HepG2 (cell line): ENCODE results near the gene USP24. TPM values are rescaled to one million over a fixed set of nuclear protein-coding genes. Genes with fewer than 3 reads are reported as not detected.

ENCODE experiments used
- ATAC-seq: fragments of 200-7000 bp; cut with Tn5 transposase; 3 replicates; pipeline ENCODE4 v1.9.1; 2020; ENCODE audit warnings: mild to moderate bottlenecking, moderate library complexity
- BruUV-seq: library from RNA; stranded (reverse); fragments of 400-500 nt; replicated peaks from 2 replicates; lab custom pipeline; 2021; lab: Mats Ljungman, UMichigan
- CTCF ChIA-PET: fragments of 300-600 bp; formaldehyde crosslinking; extraction: SDS; loops from one replicate; lab custom pipeline; 2021; ENCODE audit warnings: low total read pairs, inconsistent platforms, low intra/inter-chr PET ratio; lab: Yijun Ruan, JAX
- POLR2A ChIA-PET: fragments of 350-600 bp; sonication (Branson Sonifier 250); formaldehyde crosslinking; loops from one replicate; lab custom pipeline; 2020; ENCODE audit warnings: antibody characterized with exemption, inconsistent platforms; lab: Yijun Ruan, JAX
- DNase-seq: peaks from one replicate; pipeline ENCODE4 v3.0.0-alpha.2; 2015; ENCODE audit warnings: low spot score
- FAIRE-seq: peaks from 3 replicates; lab custom pipeline; 2011; peaks lifted over from hg19 to GRCh38; lab: Jason Lieb, UNC
- H2AFZ ChIP-seq: one replicate; pipeline ENCODE4 v1.6.1; 2011; ENCODE audit warnings: low read length, inconsistent platforms
- H3K27ac ChIP-seq: fragments of 300-600 bp; 3 replicates; pipeline ENCODE4 v1.8.0; 2011; ENCODE audit warnings: mixed run types, mild to moderate bottlenecking, mixed read lengths, low read length, inconsistent platforms; ENCODE audit not compliant: insufficient read depth; ENCODE audit errors: extremely low read length
- H3K27me3 ChIP-seq, 2 experiments: fragments of 200-600 bp in 1 of 2; 2 replicates in 1 of 2; 3 replicates in 1 of 2; pipeline versions ENCODE4 v1.6.0 to v1.8.0; 2011; ENCODE audit warnings: low read length in 2 of 2, mild to moderate bottlenecking in 2 of 2, moderate library complexity in 2 of 2, inconsistent platforms in 1 of 2; ENCODE audit not compliant: insufficient read depth in 2 of 2, control insufficient read depth in 1 of 2
- H3K36me3 ChIP-seq, 2 experiments: fragments of 200-600 bp in 1 of 2; replicated peaks in 1 of 2; 2 replicates in 1 of 2; 3 replicates in 1 of 2; pipeline versions ENCODE4 v1.5.1 to v1.8.0; 2011; ENCODE audit warnings: low read length in 2 of 2, inconsistent platforms in 1 of 2; ENCODE audit not compliant: insufficient read depth in 2 of 2, control insufficient read depth in 1 of 2
- H3K4me1 ChIP-seq: 2 replicates; pipeline ENCODE4 v1.5.1; 2012; ENCODE audit warnings: low read length, inconsistent platforms; ENCODE audit not compliant: insufficient read depth
- H3K4me2 ChIP-seq: 2 replicates; pipeline ENCODE4 v1.6.0; 2011; ENCODE audit warnings: low read depth, low read length, inconsistent platforms
- H3K4me3 ChIP-seq, 3 experiments: fragments of 200-600 bp in 1 of 3; sonication (generic), shearing (Covaris generic) in 1 of 3; replicated peaks in 1 of 3; 2 replicates each; pipeline ENCODE4 v1.5.1; 2011 to 2016; ENCODE audit warnings: low read length in 3 of 3, inconsistent platforms in 2 of 3, low read depth in 2 of 3, mild to moderate bottlenecking in 2 of 3, control low read depth in 1 of 3, mixed read lengths in 1 of 3; ENCODE audit not compliant: insufficient read depth in 1 of 3
- H3K79me2 ChIP-seq: one replicate; pipeline ENCODE4 v1.6.1; 2011; ENCODE audit warnings: low read length, inconsistent platforms; ENCODE audit not compliant: insufficient read depth
- H3K9ac ChIP-seq: 2 replicates; pipeline ENCODE4 v1.6.0; 2011; ENCODE audit warnings: mild to moderate bottlenecking, low read depth, low read length, inconsistent platforms; ENCODE audit not compliant: insufficient read depth
- H3K9me3 ChIP-seq: 2 replicates; pipeline ENCODE4 v1.5.1; 2012; ENCODE audit warnings: mild to moderate bottlenecking, low read length
- H4K20me1 ChIP-seq: 2 replicates; pipeline ENCODE4 v1.6.0; 2011; ENCODE audit warnings: inconsistent platforms, mild to moderate bottlenecking, low read length, moderate library complexity; ENCODE audit not compliant: insufficient read depth
- BATF2 ChIP-seq: sonication (generic); formaldehyde crosslinking; IDR thresholded peaks from 2 replicates; pipeline ENCODE4 v1.8.0; 2022; ENCODE audit warnings: mild to moderate bottlenecking, missing genetic modification reagents, moderate library complexity
- DMAP1 ChIP-seq: IDR thresholded peaks from 2 replicates; pipeline ENCODE4 v1.6.1; 2016
- EED ChIP-seq: sonication (generic); formaldehyde crosslinking; IDR thresholded peaks from 2 replicates; pipeline ENCODE4 v1.5.0; 2020; ENCODE audit warnings: mild to moderate bottlenecking, missing genetic modification reagents
- ETS1 ChIP-seq: sonication (generic); formaldehyde crosslinking; IDR thresholded peaks from 2 replicates; pipeline ENCODE4 v1.4.0; 2020; ENCODE audit warnings: missing genetic modification reagents
- GATAD1 ChIP-seq: IDR thresholded peaks from 2 replicates; pipeline ENCODE4 v1.6.1; 2016; ENCODE audit warnings: missing genetic modification reagents, missing compliant biosample characterization
- IKZF1 ChIP-seq: fragments of 450-650 bp; IDR thresholded peaks from 2 replicates; pipeline ENCODE4 v1.7.1; 2016
- NFATC3 ChIP-seq: sonication (generic); formaldehyde crosslinking; IDR thresholded peaks from 2 replicates; pipeline ENCODE4 v1.5.1; 2020; ENCODE audit warnings: mild to moderate bottlenecking, missing genetic modification reagents
- PAF1 ChIP-seq: IDR thresholded peaks from 2 replicates; pipeline ENCODE4 v1.6.1; 2016; ENCODE audit warnings: missing genetic modification reagents, missing compliant biosample characterization
- PHF20 ChIP-seq: sonication (generic); formaldehyde crosslinking; IDR thresholded peaks from 2 replicates; pipeline ENCODE4 v1.5.0; 2020; ENCODE audit warnings: mild to moderate bottlenecking, missing genetic modification reagents
- TBX2 ChIP-seq: sonication (generic); formaldehyde crosslinking; IDR thresholded peaks from 2 replicates; pipeline ENCODE4 v1.5.0; 2020; ENCODE audit warnings: missing genetic modification reagents, mild to moderate bottlenecking, borderline replicate concordance
- UBTF ChIP-seq: sonication (generic); formaldehyde crosslinking; IDR thresholded peaks from 2 replicates; pipeline ENCODE4 v1.4.0; 2020; ENCODE audit warnings: mild to moderate bottlenecking, missing genetic modification reagents
- ZBTB3 ChIP-seq: sonication (generic); formaldehyde crosslinking; IDR thresholded peaks from 2 replicates; pipeline ENCODE4 v1.4.0; 2020; ENCODE audit warnings: low read depth, mild to moderate bottlenecking, moderate library complexity, missing genetic modification reagents, borderline replicate concordance
- ZBTB7B ChIP-seq: sonication (generic); formaldehyde crosslinking; IDR thresholded peaks from 2 replicates; pipeline ENCODE4 v1.4.0; 2020; ENCODE audit warnings: missing genetic modification reagents
- ZC3H13 ChIP-seq: sonication (generic); formaldehyde crosslinking; IDR thresholded peaks from 2 replicates; pipeline ENCODE4 v1.8.1; 2023; ENCODE audit warnings: mild to moderate bottlenecking, missing genetic modification reagents, moderate library complexity
- ZNF263 ChIP-seq: sonication (generic); formaldehyde crosslinking; IDR thresholded peaks from 2 replicates; pipeline ENCODE4 v1.4.0; 2020; ENCODE audit warnings: missing genetic modification reagents
- ZNF281 ChIP-seq: sonication (generic); formaldehyde crosslinking; IDR thresholded peaks from 2 replicates; pipeline ENCODE4 v1.4.0; 2020; ENCODE audit warnings: missing genetic modification reagents, borderline replicate concordance
- ZNF382 ChIP-seq: sonication (generic); formaldehyde crosslinking; IDR thresholded peaks from 2 replicates; pipeline ENCODE4 v1.5.0; 2020; ENCODE audit warnings: missing genetic modification reagents, mild to moderate bottlenecking, borderline replicate concordance
- ZNF598 ChIP-seq: sonication (generic); formaldehyde crosslinking; IDR thresholded peaks from 2 replicates; pipeline ENCODE4 v1.5.1; 2020; ENCODE audit warnings: mild to moderate bottlenecking, missing genetic modification reagents, borderline replicate concordance
- ZNF629 ChIP-seq: sonication (generic); formaldehyde crosslinking; conservative IDR thresholded peaks from 2 replicates; pipeline ENCODE4 v1.5.0; 2020; ENCODE audit warnings: missing genetic modification reagents
- WGBS: methylation state at CpG from one replicate; pipeline ENCODE4 v1.1.6; 2017; ENCODE audit warnings: low lambda C conversion rate; 5-methylcytosine and 5-hydroxymethylcytosine counted together
- in situ Hi-C: cut with HindIII; loops from 2 replicates; pipeline ENCODE4 v1.10.0; 2017; ENCODE audit warnings: low pct_unique_long_range_greater_than_20kb; ENCODE audit not compliant: extremely low pct_ligation_motif_present
- intact Hi-C: fragments of 100-400 bp; cut with micrococcal nuclease; formaldehyde crosslinking; loops from one replicate; pipeline ENCODE4 v1.10.0; 2022; ENCODE audit not compliant: unreplicated experiment
- polyA plus RNA-seq, 8 experiments: library from polyadenylated mRNA; depleted of rRNA in 3 of 8; stranded (reverse) in 7 of 8; unstranded in 1 of 8; fragments of >200 nt; fragmentation: Illumina TruSeq in 4 of 8; extraction: Trizol in 4 of 8; gene quantifications; 2 replicates each; pipeline versions ENCODE4 v1.2.1 to v1.2.3, GENCODE V29; 2011 to 2016; ENCODE audit warnings: low read depth in 4 of 8, missing spikeins in 1 of 8, mixed read lengths in 1 of 8; ENCODE audit not compliant: insufficient read depth in 1 of 8
- total RNA-seq, 5 experiments: library from RNA; depleted of rRNA; stranded (reverse); fragments of >200 nt; fragmentation: Illumina TruSeq; extraction: Trizol; gene quantifications; 2 replicates each; pipeline ENCODE4 v1.2.3, GENCODE V29; 2016; ENCODE audit warnings: low read depth in 1 of 5

The USP24 gene
- total and polyA plus RNA-seq, 2 of the 13 experiments (the other 11 are each of a cell fraction or from before 2014, with no cell fraction given) = 18.8 to 47.6 TPM

GRCh38 chr1:55262822-55263221 lies 47.7 kb upstream of the USP24 start:
- intact Hi-C loops = no loop called here
- Histone ChIP-seq H3K36me3 (no peaks in the 10 kb centered on the region), H3K27me3 (0 out of 5 replicates have a peak, but pooled peaks cover 0 to 3% of the 10 kb centered on the region in 2 experiments), H2AFZ (no peak overlapping the region), H3K4me1 (no peaks in the 10 kb centered on the region), H3K27ac (no peak overlapping the region), H3K4me2 (no peak overlapping the region), H3K9ac (no peak overlapping the region), H3K79me2 (no peaks in the 10 kb centered on the region), H3K4me3 (no peak overlapping the region)
- DNase-seq (no peak), ATAC-seq (no peak), FAIRE-seq (no peak)
- BruUV-seq = no TSS peak
- 0% methylated on average over 1 of the region's 1 CpG for WGBS
- CTCF ChIA-PET = no interaction called here
- TF ChIP-seq NFATC3 (no peak), ETS1 (CRISPR knock-in tag) (no peak), GATAD1 (CRISPR knock-in tag) (no peak), ZNF281 (CRISPR knock-in tag) (no peak), DMAP1 (CRISPR knock-in tag) (no peak), PAF1 (CRISPR knock-in tag) (no peak), ZNF629 (CRISPR knock-in tag) (no peak), ZNF382 (no peak), ZC3H13 (CRISPR knock-in tag) (no peak), ZBTB7B (CRISPR knock-in tag) (no peak), PHF20 (CRISPR knock-in tag) (no peak), TBX2 (CRISPR knock-in tag) (no peak), EED (CRISPR knock-in tag) (no peak), UBTF (CRISPR knock-in tag) (no peak), BATF2 (no peak), ZBTB3 (CRISPR knock-in tag) (no peak), IKZF1 (no peak), ZNF598 (no peak), ZNF263 (CRISPR knock-in tag) (no peak)
- TF ChIP-seq, all 625 proteins: peak for 0
- POLR2A ChIA-PET = no interaction called here
- Histone ChIP-seq H4K20me1 (no peaks in the 10 kb centered on the region), H3K9me3 (no peaks in the 10 kb centered on the region)
- in situ Hi-C loops = no loop called here
